AG04449 (cell line): ENCODE results near the gene RPS15.
"Not testable (repeated sequence)": the region's sequence is repeated elsewhere in the genome, so short reads cannot be mapped to it uniquely, and the experiment has no call there.

Experiments used
- CTCF ChIA-PET: fragments of 350-600 bp; formaldehyde crosslinking; extraction: SDS; loops from one replicate; lab custom pipeline; 2021; ENCODE audit warnings: antibody characterized with exemption; lab: Yijun Ruan, JAX
- POLR2A ChIA-PET: fragments of 400-600, 350-600 bp; formaldehyde crosslinking; extraction: SDS; loops from one replicate; lab custom pipeline; 2020; ENCODE audit warnings: antibody characterized with exemption, inconsistent platforms; lab: Yijun Ruan, JAX
- DNase-seq: peaks from one replicate; pipeline ENCODE4 v3.0.0-alpha.2; 2010; ENCODE audit warnings: low read depth, low spot score
- H3K4me3 ChIP-seq: 2 replicates; pipeline ENCODE4 v1.5.1; 2011; ENCODE audit warnings: low read depth, mild to moderate bottlenecking, control low read depth, low read length
- CTCF ChIP-seq: IDR thresholded peaks from one replicate; pipeline ENCODE4 v1.5.1; 2011; ENCODE audit warnings: mild to moderate bottlenecking, moderate library complexity, low read length, control low read depth, inconsistent platforms; ENCODE audit not compliant: insufficient read depth; ENCODE audit errors: missing control alignments

Gene RPS15

GRCh38 chr19:1418496-1418775 lies 19.8 kb upstream of the RPS15 start:
- DNase-seq: no peak
- no peak for TF ChIP-seq CTCF
- CTCF ChIA-PET: no interaction called here
- H3K4me3 ChIP-seq: no peak overlapping the region
- POLR2A ChIA-PET: interaction anchor here (0.9 kb wide), 1 partner anchor 10 kb away, joined by 3 read pairs; no protein-coding TSS in a partner anchor

- no peak for TF ChIP-seq CTCF
- no peak for DNase-seq
- ChIA-PET CTCF (no interaction called here), POLR2A (interaction anchor here (0.9 kb wide), 1 partner anchor 11 kb away, joined by 3 read pairs; no protein-coding TSS in a partner anchor)
- H3K4me3 ChIP-seq: no peak overlapping the region
These were observed 19.1 kb upstream of the RPS15 start for GRCh38 chr19:1418951-1419738.

GRCh38 chr19:1420085-1420484 lies 18.1 kb upstream of the RPS15 start:
- H3K4me3 ChIP-seq, POLR2A ChIA-PET, DNase-seq: not testable (repeated sequence)
- CTCF ChIA-PET: interaction anchor here (1.2 to 1.3 kb wide), 2 partner anchors 10 to 17 kb away, joined by 3 to 4 read pairs; no protein-coding TSS in a partner anchor

GRCh38 chr19:1420590-1420989 lies 17.6 kb upstream of the RPS15 start:
- ChIA-PET CTCF (interaction anchor here (1.2 to 1.3 kb wide), 2 partner anchors 10 to 17 kb away, joined by 3 to 4 read pairs; no protein-coding TSS in a partner anchor), POLR2A (interaction anchor here (1.1 kb wide), 1 partner anchor 12 kb away, joined by 3 read pairs; no protein-coding TSS in a partner anchor)
- no peak for TF ChIP-seq CTCF
- DNase-seq: no peak
- H3K4me3 ChIP-seq: no peak overlapping the region

GRCh38 chr19:1421218-1421957 lies 16.8 kb upstream of the RPS15 start:
- TF ChIP-seq CTCF: no peak
- ChIA-PET CTCF (interaction anchor here (1.2 to 2.6 kb wide), 3 partner anchors 9 to 16 kb away, joined by 3 to 8 read pairs (median 4); no protein-coding TSS in a partner anchor), POLR2A (interaction anchor here (0.6 to 1.1 kb wide), 2 partner anchors 13 to 352 kb away, joined by 3 read pairs; no protein-coding TSS in a partner anchor)
- no peak for DNase-seq
- H3K4me3 ChIP-seq: no peak overlapping the region

GRCh38 chr19:1421958-1422305 lies 16.3 kb upstream of the RPS15 start:
- no peak for DNase-seq
- ChIA-PET CTCF (interaction anchor here (0.8 to 2.6 kb wide), 2 partner anchors 15 to 17 kb away, joined by 3 to 8 read pairs; no protein-coding TSS in a partner anchor), POLR2A (interaction anchor here (0.6 kb wide), 1 partner anchor 351 kb away, joined by 3 read pairs; no protein-coding TSS in a partner anchor)
- TF ChIP-seq CTCF: no peak
- H3K4me3 ChIP-seq: no peak overlapping the region
